Measurements from ENCODE around the gene GBA2.

GBA2 gene

DNA sequence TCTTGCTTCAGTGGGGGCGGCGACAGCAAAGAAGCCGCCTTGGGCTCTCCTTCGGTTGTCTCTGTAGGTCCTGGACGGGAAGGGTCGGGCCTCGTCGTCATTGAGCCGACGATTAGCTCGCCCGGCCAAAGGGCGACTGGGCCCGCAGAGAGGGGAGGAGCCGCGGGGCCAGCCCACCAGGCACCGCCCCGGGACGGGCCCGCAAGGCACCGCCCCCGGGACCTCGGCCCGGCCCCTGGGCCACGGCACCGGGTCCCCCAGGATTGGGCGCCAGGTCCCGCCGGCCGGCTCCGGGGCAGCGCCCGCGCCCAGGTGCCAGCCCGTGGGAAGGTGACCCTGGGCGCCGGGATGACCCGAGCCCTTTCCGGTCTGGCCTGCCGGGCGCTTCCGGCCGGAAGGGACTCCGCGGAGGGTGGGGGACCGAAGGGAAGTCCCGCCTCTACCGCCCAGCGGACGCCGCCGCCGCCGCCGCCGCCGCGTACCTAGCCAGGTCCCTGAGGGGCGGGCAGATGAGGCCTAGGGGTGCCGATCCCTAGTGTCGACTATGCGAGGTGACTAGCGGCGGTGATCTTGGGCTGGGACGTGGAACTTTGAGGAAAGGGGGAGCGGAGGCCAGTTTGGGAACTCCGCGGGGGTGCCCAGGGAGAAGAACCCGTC is at the start of gene GBA2, which contains the start of gene RGP1:
GBA2 (minus strand) TSS at position 371 of the 657 bp plus-strand sequence. CDS start 524 bp downstream, outside the sequence.
RGP1 (plus strand) TSS at position 430 of the 657 bp plus-strand sequence. CDS start 469 bp downstream, outside the sequence.
- peak; percentile 77 for DNase-seq (ENCODE audit: low spot score)

- DNase-seq (ENCODE audit: low spot score) = no peak
Measured at GRCh38 chr9:35797311-35798109, 48.5 kb upstream of the GBA2 start.

DNA sequence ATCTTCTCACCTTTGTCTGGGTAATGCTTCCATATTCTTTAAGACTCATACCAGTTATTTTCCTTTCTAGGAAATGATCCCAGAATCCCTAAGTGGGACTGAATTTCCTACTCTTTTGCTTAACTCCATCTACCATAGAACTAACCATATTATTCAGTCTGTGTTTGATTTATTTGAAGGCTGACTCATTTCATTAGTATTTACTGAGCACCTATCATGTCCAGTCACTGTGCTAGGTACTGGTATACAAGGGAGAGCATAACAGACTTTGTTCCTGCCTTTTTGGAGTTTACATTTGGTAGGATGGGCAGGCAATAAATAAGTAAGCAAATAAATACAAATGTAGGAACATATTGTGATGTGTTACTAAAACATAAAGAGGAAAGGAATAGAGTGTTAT is 46.7 kb upstream of the GBA2 start:
- no peak for DNase-seq (ENCODE audit: low spot score)

- DNase-seq (ENCODE audit: low spot score) = no peak
Measured at GRCh38 chr9:35793461-35793860, 44.4 kb upstream of the GBA2 start.

GRCh38 chr9:35792826-35793225 is 43.8 kb upstream of the GBA2 start:
- no peak for DNase-seq (ENCODE audit: low spot score)

- no peak for DNase-seq (ENCODE audit: low spot score)
Measured at GRCh38 chr9:35792024-35792813, 43.2 kb upstream of the GBA2 start.

GRCh38 chr9:35791297-35791921 is 42.4 kb upstream of the GBA2 start, which contains the start of gene NPR2:
Gene NPR2, plus strand, starts transcription at chr9:35791591. Its CDS starts 818 bp downstream, at chr9:35792409.
- DNase-seq (ENCODE audit: low spot score) = no peak

DNA sequence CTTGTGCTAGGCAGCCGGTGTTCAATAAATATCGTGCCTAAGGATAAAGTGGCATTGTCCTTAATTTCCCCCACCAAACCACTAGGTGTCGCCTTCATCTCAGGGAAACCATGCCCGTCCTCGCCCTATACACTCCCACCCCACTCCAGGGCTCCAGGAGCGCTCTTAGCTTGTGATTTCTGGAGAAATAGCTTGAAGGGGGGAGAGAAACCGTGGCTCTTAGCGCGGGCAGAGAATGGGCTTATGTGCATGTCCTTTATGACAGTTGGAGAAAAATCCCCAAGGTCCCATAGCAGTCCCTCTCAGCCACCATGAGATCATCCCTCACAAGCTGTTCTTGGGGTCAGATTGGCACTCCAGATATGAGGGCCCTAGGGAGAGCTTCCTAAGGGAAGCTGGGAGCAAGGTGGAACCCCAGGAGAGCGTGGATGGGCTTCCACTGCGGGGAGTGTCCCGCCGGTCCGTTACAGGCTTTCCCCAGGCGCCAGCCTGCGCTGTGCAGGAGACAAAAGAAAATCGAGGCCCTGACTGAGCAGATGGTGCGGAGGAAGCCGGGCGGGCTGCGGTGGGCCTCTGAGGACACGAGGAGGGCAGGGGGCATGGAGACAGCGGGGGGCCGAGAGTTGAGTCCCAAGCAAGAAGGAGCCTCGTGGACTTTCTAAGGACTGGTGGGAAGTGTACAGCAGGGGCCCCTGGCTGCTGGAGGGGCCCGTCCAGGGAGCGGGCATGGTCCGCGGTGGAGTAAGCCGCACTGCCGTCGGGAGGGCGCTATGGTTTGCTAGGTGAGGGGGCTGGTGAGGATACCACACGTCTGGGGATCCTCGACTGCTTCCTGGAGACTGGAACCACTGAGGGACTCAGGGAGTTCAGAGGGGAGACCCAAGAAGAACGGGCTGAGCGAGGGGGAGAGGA is 41.6 kb upstream of the GBA2 start:
- DNase-seq (ENCODE audit: low spot score) = peak; percentile 74

DNA sequence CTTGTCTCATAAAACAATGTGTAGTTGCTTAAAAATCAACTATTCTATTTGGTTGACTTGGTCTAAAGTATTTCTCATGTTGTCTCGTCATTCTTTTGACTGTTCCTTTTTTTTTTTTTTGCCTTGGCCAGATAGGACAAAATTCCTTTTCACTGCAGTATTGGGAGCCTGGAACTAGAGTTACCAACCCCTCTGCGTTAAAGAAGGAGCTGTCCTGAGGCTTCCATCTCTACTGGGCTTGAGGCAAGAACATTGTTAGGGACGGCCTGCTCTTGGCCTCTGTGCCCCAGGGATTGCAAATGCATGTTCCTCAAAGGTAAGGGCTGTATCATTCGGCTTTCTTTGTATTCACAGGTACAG is 41.0 kb upstream of the GBA2 start:
- DNase-seq (ENCODE audit: low spot score) = no peak

GRCh38 chr9:35789541-35789940 is 40.5 kb upstream of the GBA2 start:
- no peak for DNase-seq (ENCODE audit: low spot score)

DNA sequence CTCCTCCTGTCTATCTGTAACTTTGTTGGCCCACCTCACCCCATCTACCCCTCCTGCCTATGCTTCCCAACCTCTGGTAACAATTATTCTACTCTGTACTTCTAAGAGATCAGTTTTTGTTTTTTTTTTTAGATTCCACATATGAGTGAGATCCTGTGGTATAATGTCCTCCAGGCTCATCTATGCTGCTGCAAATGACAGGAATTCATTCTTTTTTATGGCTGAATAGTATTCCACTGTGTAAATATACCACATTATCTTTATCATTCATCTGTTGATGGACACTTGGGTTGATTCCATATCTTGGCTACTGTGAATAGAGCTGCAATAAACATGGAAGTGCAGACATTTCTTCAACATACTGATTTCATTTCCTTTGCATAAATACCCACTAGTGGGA is 34.4 kb upstream of the GBA2 start:
- no peak for DNase-seq (ENCODE audit: low spot score)

DNA sequence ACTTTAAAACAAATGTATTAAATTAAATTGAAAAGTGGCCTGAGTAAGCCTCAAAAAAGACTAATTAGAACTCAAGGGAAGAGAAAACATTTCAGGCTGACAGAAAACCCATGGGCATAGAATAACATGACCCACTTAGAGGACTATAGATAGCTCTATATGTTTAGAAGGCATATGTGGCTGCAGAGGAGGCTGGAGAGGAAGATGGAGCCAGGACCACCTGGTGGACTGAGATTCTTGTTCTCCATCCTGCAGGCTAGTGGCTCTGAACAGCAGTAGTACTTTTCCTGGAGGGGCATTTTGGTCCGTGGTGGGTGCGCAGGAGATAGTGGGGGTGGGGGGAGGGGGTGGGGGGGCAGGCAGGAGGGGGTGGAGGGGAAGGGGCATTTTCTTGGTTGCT is 32.0 kb upstream of the GBA2 start:
- no peak for DNase-seq (ENCODE audit: low spot score)

GRCh38 chr9:35778496-35778895 is 29.5 kb upstream of the GBA2 start:
- DNase-seq (ENCODE audit: low spot score) = no peak

GRCh38 chr9:35776018-35776417 is 27.0 kb upstream of the GBA2 start:
- DNase-seq (ENCODE audit: low spot score) = no peak

- DNase-seq (ENCODE audit: low spot score) = peak; percentile 47
Measured at GRCh38 chr9:35774907-35775635, 26.0 kb upstream of the GBA2 start.

- no peak for DNase-seq (ENCODE audit: low spot score)
Measured at GRCh38 chr9:35771943-35772342, 22.9 kb upstream of the GBA2 start.

DNA sequence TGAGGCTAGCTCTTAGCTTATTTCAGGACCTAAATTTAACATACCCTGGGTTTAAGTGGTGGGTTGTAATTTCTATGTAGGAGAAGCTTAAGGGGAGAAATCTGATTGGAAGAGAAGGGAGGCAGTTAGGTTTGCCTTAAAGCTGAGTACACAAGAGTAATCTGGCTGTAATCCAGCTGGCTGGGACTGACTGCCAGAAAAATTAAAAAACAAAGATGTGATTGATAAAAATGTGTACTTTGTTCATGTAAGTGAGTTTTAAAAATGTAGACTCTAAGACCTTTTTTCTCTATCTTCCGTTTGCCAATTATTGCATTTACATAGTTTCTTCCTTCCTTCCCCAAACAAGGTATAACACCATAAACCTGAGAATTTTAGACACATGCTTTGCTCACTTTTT is 22.5 kb upstream of the GBA2 start:
- no peak for DNase-seq (ENCODE audit: low spot score)

DNA sequence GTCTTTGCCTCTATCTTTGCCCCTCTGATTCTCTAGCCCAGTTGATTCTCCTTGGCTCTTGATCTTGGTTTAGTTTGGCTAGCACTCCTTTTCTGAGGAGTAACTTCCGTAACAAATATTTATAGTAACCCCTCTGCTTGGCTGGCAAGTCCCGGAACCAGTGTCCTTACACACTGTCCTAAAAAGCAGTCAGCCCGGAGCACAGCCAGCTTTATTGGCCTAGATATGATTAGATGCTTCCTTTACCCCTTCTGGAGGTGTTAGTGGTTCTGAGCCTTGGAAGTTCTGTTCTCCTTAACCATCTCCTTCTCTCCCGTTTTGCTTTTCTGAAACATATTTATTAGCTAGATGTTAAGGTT is 22.0 kb upstream of the GBA2 start:
- DNase-seq (ENCODE audit: low spot score) = no peak

GRCh38 chr9:35769763-35770162 is 20.7 kb upstream of the GBA2 start:
- DNase-seq (ENCODE audit: low spot score) = no peak

GRCh38 chr9:35767458-35767857 is 18.4 kb upstream of the GBA2 start:
- no peak for DNase-seq (ENCODE audit: low spot score)

Measured in globus pallidus (tissue), 1 donor.